Activated gamma-delta T cell treated with Interleukin-2 at 50 U/mL for 16 hours (primary cell): Measurements from ENCODE around the gene PPP3CA.
"Not testable (repeated sequence)": the region's sequence is repeated elsewhere in the genome, so short reads cannot be mapped to it uniquely, and the experiment has no call there.

ENCODE experiments used
- DNase-seq: peaks from one replicate; pipeline ENCODE4 v3.0.0-alpha.2; 2020

Gene PPP3CA

GRCh38 chr4:101131058-101131457, 216.3 kb downstream of the PPP3CA start:
- DNase-seq: not testable (repeated sequence)

GRCh38 chr4:101128898-101129297, 218.4 kb downstream of the PPP3CA start:
- DNase-seq: not testable (repeated sequence)

DNA sequence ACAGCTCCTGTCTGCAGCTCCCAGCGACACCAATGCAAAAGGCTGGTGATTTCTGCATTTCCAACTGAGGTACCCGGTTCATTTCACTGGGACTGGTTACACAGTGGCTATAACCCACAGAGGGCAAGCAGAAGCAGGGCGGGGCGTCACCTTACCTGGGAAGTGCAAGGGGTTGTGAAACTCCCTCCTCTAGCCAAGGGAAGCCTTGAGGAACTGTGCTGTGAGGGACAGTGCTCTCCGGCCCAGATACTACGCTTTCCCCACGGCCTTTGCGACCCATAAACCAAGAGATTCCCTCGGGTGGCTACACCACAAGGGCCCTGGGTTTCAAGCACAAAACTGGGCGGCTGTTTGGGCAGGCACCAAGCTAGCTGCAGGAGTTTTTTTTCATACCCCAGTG, 218.9 kb downstream of the PPP3CA start:
- no peak for DNase-seq

DNA sequence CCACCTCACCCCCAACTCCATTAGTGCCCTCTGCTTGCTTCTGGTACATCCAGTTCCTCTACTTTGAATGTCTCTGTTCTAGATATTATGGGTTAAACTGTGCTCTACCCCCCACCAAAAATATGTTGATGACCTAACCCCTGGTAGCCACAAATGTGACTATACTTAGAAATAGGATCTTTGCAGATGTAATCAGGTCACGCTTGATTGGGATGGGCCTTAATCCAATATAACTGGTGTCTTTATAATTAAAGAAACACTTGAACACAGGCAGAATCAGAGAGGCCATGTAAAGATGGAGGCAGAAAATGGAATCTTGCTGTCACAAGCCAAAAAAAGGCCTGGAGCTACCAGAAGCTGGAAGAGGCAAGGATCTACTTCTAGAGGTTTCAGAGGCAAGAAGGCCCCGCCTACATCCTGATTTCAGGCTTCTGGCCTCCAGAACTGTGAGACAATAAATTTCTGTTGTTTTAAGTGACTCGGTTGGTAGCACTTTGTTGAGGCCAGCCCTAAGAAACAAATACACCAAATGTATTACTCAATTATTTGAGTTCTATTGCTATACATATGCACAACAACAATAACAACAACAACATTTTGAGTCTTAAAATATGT, 220.0 kb downstream of the PPP3CA start:
- DNase-seq: no peak

- DNase-seq: no peak
These were observed 221.3 kb downstream of the PPP3CA start for GRCh38 chr4:101126059-101126458.

DNA sequence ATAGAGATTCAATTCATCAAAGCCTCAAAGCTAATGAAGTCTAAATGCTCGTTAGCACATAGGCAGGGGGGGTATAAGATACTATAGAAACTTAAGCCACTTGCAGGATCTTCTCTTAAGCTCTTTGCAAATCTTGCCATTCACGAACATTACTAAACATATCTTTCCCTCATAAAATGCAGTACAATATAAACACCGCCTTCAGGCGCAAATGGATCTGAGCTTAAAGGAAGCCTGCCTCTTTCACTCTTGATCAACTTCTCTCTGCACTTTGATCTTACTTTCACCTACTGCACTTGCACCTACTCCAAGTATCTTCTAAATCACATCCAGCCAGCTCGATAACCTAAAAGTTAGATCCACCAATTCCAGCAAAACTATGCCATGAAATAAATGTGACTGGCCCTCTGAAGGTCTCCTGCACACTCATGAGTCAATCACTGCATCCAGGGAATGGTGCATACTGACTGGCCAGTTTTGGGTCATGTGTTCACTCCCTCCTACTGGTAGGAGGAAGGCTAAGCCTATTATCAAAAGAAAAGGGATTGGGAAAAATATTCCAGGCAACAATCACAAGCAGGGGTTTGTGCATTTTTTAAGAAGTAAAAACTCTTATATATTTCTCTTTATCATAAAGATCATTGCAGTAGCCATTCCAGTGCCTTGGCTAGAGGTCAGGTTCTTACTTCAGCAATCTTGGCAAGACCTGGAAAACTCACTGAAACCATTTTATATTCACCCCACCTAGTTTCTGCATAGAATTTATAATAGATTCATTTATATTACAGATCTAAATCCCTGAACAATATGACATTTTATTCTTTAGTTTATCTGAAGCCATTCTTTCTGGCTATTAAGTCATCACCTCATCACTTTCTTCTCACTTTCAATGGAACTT, 222.0 kb downstream of the PPP3CA start:
- DNase-seq: no peak

GRCh38 chr4:101123231-101123630, 224.1 kb downstream of the PPP3CA start:
- DNase-seq: no peak

DNA sequence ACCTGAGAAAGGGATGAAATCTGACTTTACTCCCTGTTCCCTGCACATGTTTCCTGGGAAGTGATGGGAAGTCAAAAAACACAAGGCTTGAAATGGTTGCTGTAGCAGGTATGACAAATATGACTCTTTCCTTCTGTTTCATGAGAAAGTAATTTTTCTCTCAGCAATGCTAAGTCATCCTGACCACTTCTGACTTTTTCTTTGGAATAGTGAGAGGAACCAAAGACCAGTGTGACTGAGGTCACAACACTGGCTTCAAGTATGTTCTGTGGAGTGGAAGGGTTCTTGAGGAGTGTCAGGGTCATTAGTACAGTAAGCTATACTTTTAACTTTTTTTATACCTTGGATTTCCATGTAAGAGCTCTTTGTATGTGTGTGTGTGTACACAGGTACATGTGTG, 225.3 kb downstream of the PPP3CA start:
- DNase-seq: no peak

DNA sequence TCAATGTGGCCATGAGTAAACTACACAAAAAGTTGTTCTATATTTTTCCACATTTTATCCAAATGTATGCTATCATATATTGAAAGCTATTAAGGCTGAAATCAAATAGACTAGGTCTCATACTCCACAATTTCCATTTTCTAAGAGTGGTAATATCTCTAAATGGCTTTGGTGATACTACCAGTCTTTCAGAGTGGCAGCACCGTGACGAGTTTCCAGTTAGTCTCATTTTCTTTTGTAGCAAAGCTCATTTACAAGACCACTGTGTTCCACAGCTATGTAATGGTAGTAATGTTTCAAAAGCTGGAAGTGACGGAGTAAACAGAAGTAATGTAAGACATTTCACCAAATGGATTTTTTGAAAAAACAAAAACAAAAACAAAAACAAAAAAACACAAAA, 228.2 kb downstream of the PPP3CA start:
- no peak for DNase-seq

GRCh38 chr4:101118617-101119016, 228.7 kb downstream of the PPP3CA start:
- no peak for DNase-seq

DNA sequence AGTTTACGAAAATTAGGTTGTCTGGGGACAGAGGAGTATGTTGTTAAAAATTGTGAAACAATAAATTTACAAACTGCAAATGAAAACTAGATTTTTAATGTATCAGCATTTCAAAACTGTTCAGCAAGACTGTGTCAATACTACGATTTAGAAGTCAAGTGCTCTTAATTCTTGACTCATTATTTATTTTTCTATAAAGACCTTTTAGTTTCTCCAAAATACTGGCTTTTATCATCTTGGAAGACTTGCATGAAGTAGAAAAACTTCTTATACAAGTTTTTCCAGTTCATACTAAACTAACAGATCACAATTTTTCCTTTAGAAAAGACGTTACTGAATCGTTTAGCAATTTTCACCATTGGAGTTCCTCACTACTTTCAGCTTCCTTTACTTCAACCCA, 231.4 kb downstream of the PPP3CA start:
- no peak for DNase-seq

DNA sequence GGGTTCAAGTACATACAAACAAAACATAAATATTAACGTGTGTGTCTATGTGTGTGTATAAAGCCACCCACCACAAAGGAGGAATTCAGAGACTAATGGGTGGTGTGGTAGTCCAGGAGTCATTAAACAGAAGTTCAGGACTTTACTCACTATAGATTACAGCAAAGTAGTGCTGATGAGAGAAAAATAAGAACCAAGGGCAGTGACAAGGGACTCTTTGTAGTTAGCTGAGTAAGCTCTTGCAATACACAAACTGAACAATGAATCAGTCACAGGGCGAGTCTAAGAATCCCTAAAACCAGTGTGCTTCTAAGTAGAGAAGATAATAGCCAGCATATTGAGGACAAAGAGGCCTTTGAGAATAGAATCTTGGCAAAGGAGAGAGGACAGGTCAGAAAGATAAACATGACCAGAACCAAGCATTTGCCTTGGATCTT, 232.4 kb downstream of the PPP3CA start:
- no peak for DNase-seq

GRCh38 chr4:101104312-101105052, 242.8 kb downstream of the PPP3CA start:
- DNase-seq: no peak

DNA sequence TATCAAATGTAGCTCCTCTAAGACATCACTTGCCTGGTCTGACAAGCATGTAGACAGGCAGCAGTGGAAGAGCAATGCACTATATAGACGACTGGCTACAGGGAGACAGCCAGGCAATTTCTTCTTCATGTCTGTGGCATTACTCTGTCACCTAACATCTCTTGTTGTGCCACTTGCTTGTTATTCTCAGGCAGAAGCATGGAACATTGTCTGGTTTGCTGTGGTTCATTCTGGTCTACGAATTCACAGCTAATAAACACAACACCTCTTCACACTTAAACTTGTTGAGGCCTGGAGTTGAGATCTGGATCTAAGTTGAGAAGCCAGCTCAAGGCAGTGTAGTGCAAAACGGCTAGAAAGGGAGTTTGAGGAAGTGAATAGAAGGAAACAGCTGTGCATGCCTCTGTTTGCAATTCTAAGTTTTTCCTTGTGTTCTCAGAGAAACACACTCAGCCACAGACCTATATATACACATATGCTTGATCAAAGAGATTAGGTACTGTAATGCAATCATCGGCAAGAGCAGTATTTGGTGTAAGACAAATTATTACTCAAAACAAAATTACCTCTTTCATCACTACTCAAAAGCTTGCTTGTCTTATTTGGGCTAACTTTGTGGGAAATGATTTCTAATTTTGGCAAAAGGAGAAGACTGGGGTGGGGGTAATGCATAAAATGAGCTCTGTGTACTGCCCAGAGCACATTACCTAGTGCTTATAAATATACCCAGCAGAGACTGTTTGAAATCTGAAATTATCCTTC, 243.8 kb downstream of the PPP3CA start:
- DNase-seq: no peak

GRCh38 chr4:101102114-101102742, 245.1 kb downstream of the PPP3CA start:
- no peak for DNase-seq

- no peak for DNase-seq
These were observed 246.3 kb downstream of the PPP3CA start for GRCh38 chr4:101101072-101101471.

DNA sequence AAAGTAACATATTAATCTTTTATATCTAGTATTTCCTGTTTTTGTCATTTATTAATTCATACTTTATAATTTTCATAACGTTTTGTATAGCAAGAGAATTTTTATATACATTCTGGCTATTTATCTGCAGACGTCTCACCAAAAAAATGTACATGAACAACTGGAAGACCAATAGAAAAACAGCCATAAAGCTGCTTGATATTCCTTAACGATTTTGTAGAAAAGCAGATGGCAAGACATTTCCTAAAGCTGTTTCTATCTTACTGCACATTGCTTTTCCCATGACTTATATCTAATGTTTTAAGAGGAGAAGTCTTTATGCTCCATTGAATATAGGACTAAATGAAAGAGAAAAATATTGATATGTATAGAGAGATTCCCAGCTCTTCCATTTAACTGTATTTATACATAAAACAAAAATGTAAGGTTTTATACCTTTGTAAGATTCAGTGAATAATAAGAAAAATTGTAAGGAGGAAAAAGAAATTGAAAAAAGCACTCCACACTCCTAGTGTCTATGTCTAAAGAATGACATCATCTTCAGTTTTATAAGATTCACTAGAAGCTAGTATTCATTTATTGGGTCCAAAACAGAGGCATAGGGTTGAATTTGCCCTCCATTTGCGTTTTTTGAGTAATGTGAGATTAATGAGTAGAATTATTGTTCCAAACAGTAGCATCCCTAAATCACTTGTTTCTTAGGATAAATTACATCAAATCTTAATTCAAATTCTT, 248.5 kb downstream of the PPP3CA start:
- DNase-seq: no peak

DNA sequence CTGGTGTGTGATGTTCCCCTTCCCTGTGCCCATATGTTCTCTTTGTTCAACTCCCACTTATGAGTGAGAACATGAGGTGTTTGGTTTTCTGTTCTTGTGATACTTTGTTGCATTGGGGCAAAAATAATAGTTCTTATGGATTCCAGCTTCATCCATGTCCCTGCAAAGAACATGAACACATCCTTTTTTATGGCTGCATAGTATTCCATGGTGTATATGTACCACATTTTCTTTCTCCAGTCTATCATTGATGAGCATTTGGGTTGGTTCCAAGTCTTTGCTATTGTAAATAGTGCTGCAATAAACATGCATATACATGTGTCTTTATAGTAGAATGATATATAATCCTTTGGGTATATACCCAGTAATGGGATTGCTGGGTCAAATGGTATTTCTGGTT, 254.7 kb downstream of the PPP3CA start:
- not testable (repeated sequence) for DNase-seq

DNA sequence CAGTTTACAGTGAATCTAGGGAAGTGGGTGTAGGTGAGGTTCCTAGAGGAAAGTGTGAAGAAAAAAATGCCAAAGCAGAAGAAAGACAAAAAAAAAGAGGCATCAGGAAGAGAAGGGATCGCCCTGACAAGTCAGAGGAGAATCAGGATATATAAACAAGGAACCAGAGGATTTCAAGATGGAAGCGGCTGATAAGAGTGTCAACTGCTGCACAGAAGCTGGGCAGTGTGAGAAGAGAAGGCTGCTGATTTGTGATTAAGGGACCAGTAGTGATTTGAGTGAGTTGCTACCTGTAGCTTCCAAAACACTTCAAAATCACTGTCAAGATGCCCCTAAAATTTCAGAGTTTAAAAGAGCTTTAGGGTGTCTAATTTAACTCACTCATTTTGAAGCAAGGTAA, 258.2 kb downstream of the PPP3CA start:
- no peak for DNase-seq

- no peak for DNase-seq
These were observed 260.3 kb downstream of the PPP3CA start for GRCh38 chr4:101086801-101087586.

GRCh38 chr4:101083131-101083530, 264.2 kb downstream of the PPP3CA start:
- no peak for DNase-seq
